Left lung (tissue), 10 donors: ENCODE data around the gene SEL1L. TPM values are rescaled to one million over a fixed set of nuclear protein-coding genes. Genes with fewer than 3 reads are reported as not detected.

Source experiments
- ATAC-seq: fragments of 200-7000 bp; cut with Tn5 transposase; one replicate; pipeline ENCODE4 v1.9.1; 2020; ENCODE audit warnings: moderate library complexity
- DNase-seq, 4 donors: peaks; one replicate each; pipeline ENCODE4 v3.0.0-alpha.2; 2013 to 2020
- H3K27ac ChIP-seq, 2 donors: fragments of 200-600 bp; sonication (generic) in 1 of 2; one replicate each; pipeline versions ENCODE4 v1.5.0 to v1.8.0; 2020 to 2021
- H3K27me3 ChIP-seq, 2 donors: fragments of 200-600 bp; sonication (generic) in 1 of 2; one replicate each; pipeline versions ENCODE4 v1.5.0 to v1.8.0; 2020 to 2021
- H3K36me3 ChIP-seq, 2 donors: fragments of 200-600 bp; sonication (generic) in 1 of 2; one replicate each; pipeline versions ENCODE4 v1.5.0 to v1.8.0; 2020 to 2021
- H3K4me1 ChIP-seq, 2 donors: fragments of 200-600 bp; one replicate each; pipeline ENCODE4 v1.8.0; 2021
- H3K4me3 ChIP-seq, 2 donors: fragments of 200-600 bp; sonication (generic) in 1 of 2; one replicate each; pipeline versions ENCODE4 v1.5.0 to v1.8.0; 2020 to 2021; ENCODE audit warnings: mild to moderate bottlenecking in 1 of 2
- H3K9me3 ChIP-seq, 2 donors: fragments of 200-600 bp; sonication (generic) in 1 of 2; one replicate each; pipeline versions ENCODE4 v1.5.0 to v1.8.0; 2020 to 2021
- CTCF ChIP-seq, 2 donors: fragments of 200-600 bp; sonication (generic) in 1 of 2; IDR thresholded peaks; one replicate each; pipeline versions ENCODE4 v1.5.0 to v1.8.0; 2021; ENCODE audit warnings: antibody characterized with exemption in 2 of 2
- intact Hi-C, 2 donors: fragments of 100-400 bp; cut with DNase I; formaldehyde crosslinking; loops; one replicate each; pipeline versions ENCODE4 v1.11.2 to v1.14.2; 2022
- polyA plus RNA-seq, 6 donors: library from polyadenylated mRNA; unstranded; fragments of 120-200 nt; gene quantifications; one replicate each; pipeline ENCODE4 v1.2.1, GENCODE V29; 2013; ENCODE audit not compliant: insufficient read length in 6 of 6
- total RNA-seq, 2 donors: library from RNA; stranded (reverse); fragmentation: NEBNext Ultra II Directional; extraction: Animal tissue kit (Norgen Biotek cat#: 25700); gene quantifications; one replicate each; pipeline ENCODE4 v1.2.1, GENCODE V29; 2021
- donor health status: DM: no; HTN: yes; CAD: no.
- donor health status: DM: no; HTN: no; CAD: no.

SEL1L gene
- total and polyA plus RNA-seq, 8 donors = 57.7 to 112 (median 63.4) TPM

DNA sequence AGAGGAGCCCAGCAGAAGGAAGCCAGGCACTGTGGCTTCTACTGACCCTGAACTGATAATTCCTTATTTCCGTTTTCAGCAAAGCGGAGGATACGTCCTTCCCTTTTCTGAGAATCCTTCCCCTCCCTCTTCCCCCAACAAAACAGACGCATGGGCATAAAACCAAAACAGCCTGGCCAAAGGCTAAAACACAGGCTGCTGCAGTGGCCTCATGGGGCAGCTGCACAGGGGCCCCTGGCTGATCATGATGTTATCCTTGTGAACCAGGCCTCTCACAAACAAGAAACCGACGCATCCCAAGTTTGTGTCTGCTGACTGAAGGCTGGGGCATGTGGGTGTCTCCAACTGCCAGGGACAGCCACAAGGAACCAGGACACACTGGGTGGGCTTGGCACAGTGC lies 110.1 kb downstream of the SEL1L start:
- Histone ChIP-seq H3K4me3 (no peak overlapping the region), H3K9me3 (no peaks in the 10 kb centered on the region), H3K36me3 (no peaks in the 10 kb centered on the region), H3K27ac (peak overlapping the region; percentile 23 to 36), H3K27me3 (peaks cover 0 to 14% of the 10 kb centered on the region in 2 donors), H3K4me1 (peaks cover 0 to 25% of the 10 kb centered on the region in 2 donors)
- intact Hi-C loops = no loop called here
- DNase-seq (peak in 1 of 4 donors; percentile 50), ATAC-seq (peak; percentile 65)
- no peak for TF ChIP-seq CTCF (IDR thresholded peaks at IDR 0.05)

Other genes starting within 250 kb of the SEL1L start
- 10 to 100 TPM; 30.4 to 46.7 TPM for gene STON2, start 133.5 kb downstream of the SEL1L start, total RNA-seq
- 10 to 100 TPM in 4 of 6 donors, 1 to 10 TPM in 2; 8.4 to 14.0 (median 10.6) TPM for gene STON2, start 133.5 kb downstream of the SEL1L start, polyA plus RNA-seq